Esophagus mucosa (tissue), 1 donor: ENCODE results near the gene XRCC6. TPM values are rescaled to one million over a fixed set of nuclear protein-coding genes. Genes with fewer than 3 reads are reported as not detected.
A peak's percentile ranks its signal among the peaks of the same experiment; 100 is the strongest.

Experiments
- ATAC-seq: fragments of 200-7000 bp; cut with Tn5 transposase; one replicate; pipeline ENCODE4 v1.9.1; 2020
- total RNA-seq: library from RNA; stranded (reverse); gene quantifications from one replicate; pipeline ENCODE4 v1.2.4, GENCODE V29; 2023
- donor health status: DM: yes; HTN: yes; CAD: no.

Gene XRCC6
- total RNA-seq, 1 donor from 2014 or later, result 181 TPM

DNA sequence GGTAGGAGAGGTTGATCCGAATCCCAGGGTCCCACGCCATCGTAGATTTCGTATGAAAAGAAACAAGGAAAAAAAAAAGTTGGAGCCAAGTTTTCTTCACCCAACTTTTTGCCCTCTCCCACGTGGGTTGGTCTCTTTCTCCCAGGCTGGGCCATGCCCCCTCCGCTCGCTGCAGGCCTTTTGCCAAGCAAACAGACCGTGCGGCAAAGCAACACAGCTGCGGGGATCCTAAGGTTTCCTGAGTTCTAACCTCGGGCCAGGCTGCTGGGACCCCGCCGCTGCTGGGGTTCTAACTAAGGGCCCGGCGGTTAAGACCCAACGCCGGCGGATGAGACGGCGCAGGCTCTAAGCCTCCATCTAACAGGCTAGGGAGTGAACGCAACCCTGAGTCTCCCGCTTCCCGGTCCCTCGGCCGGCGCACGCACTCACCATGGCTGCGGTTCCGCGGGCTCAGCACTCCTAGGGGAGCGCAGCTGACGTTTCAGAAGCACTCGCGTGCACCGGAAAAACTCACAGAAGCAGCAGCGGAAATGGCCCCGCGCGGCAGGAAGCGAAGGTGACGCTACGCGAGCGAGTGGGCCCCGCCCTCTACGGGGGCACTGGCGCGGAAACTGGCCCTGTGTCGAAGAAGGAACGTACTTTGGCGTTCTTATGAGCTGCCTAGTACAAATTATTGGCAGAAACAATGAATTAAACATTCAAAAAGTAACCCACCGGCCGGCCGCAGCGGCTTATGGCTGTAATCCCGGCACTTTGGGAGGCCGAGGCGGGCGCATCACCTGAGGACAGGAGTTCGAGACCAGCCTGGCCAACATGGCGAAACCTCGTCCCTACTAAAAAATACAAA is 67.5 kb downstream of the XRCC6 start, which contains the start of gene SNU13:
Gene SNU13 (minus strand): TSS at position 503 of the 847 bp plus-strand sequence. CDS start 71 bp downstream, at position 432.
- peak; percentile 89 for ATAC-seq

DNA sequence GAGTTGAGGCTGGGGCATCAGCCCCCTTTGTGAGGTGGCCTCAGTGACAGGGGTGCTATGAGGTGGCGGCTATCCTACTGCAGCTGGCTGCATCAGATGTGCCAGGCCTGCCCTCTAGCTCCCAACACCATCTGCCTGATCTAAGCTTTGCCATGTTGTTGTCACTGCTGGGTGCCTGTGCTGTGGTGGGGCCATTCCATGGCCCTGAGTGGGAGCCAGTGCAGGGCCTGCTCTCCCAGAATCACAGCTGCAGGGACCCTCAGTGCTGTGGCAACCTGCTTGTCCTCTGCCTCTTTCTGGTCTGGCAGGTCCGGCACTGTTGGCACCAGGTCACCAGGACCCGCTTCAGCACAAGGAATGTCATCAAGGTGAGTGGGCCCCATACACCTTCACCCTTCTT is 69.4 kb downstream of the XRCC6 start:
- peak; percentile 7 for ATAC-seq

DNA sequence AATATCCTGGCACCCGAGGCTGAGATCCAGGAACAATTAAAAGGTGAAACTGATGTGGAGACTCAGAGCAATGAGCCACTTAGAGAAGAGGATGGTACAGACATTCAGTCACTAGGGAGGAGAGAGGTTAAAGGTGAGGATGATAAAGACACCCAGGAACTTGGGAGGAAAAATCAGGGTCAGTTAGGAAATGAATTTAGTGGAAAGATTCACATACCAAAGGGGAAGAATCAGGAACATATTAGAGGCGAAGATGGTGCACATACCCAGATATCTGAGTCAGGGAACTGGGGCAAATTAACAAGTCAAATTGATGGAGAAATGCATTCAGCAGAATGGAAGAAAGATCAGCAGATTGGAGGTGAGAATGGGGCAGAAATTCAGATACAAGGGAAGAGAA is 74.1 kb downstream of the XRCC6 start:
- no peak for ATAC-seq

DNA sequence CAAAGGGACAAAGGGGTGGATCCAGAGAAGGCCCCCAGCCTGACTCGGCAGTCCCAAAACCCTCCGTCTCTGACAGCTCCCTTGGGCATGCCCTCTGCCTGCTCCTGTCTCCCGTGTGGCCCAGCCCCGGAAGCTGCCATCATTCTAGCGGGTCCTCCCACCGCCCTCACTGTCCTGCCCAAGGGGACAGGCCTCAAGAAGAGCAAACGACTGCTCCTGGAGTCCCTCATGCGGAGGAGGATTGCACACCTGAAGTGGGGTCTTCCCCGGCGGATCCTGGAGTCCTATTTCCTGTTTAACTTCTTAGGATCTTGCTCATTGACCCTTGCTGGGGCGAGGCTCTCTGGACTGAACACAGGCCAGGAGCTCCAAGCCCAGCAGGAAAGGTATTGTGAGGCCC is 75.6 kb downstream of the XRCC6 start:
- ATAC-seq, result peak; percentile 35

DNA sequence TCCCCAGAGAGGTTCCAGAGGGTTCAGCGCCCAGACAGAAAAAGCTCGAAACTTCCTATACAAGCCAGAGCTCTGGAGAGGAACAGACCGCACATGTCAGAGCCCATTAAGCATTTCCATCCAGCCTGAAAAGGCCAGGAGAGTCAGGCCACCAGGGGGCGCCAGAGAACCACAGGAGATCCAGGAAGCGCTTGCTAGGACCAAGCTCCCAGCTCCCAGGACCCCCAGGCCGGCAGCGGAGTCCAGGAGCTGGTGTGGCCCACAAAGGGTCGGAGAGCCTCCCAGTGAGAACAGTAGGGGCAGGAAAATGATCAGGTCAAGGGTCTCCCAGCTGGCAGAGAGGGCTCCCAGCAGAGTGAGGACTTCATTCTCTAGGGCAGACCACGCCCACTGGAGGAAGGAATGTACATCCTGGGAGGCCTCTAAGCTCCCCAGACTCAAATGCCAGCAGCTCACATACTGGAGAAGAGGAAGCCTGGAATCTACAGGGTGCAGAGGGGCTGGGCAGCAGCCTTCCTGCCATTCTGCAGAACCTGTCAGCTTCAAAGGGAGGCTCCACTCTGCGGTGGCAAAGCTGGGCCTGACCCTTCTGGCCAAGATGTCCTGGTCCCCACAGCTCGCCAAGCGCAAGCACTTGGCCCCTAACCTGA is 76.2 kb downstream of the XRCC6 start:
- ATAC-seq, result peak; percentile 77

DNA sequence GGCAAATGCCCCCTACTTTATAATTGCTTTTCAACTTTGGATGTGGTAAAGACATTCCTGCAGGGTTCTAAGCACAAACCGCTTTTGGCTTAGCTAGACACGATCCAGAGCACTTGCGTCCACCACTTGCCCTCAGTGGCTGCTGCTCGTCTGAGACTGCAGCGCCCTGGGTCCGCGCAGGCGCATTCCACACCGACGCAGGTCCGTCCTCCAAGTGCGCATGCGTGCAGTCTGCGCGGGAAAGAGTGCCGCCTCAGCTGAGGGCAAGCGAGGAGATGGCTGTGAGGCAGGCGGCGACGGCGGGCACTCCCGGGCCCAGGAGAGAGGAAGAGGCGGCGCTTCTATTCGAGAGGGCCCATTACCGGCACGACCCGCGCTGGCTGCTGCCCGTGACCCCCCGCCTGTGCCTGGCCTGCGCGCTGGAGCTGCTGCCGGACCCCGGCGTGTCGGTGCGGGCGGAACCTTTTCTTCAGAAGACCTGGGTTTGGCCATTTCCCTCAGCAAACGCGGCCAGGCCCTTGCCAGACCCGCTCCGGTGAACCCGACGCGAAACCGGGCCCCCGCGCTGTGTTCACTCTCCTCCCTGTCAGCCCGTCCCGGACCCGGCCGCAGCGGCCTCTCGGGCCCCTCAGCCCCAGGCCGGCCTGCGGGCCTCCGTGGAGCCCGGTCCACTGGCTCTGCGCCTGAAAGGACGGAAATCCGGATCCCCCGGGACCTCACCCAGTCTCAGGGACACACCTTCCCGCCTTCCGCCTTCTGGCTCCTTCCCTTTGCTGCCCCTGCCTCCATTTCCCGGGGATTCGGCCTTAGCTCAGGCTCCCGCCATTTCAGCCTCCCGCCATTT is 78.4 kb downstream of the XRCC6 start, which contains the start of gene MEI1:
Gene MEI1 (plus strand): TSS at position 240 of the 844 bp plus-strand sequence. CDS start 36 bp downstream, at position 276.
- ATAC-seq, result peak; percentile 33

DNA sequence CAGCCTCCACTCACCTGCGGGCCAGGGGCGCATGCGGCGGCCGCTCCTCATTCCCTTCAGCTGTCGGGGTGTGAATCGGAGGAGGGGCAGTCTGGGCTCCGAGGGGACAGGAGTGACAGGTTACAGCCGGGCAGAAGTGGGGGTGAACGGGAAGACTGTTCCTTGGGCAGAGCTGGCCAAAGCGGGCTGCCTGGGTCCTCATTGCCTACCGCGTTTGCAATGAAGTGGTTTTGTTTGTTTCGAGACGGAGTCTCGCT is 78.9 kb downstream of the XRCC6 start:
- no peak for ATAC-seq

DNA sequence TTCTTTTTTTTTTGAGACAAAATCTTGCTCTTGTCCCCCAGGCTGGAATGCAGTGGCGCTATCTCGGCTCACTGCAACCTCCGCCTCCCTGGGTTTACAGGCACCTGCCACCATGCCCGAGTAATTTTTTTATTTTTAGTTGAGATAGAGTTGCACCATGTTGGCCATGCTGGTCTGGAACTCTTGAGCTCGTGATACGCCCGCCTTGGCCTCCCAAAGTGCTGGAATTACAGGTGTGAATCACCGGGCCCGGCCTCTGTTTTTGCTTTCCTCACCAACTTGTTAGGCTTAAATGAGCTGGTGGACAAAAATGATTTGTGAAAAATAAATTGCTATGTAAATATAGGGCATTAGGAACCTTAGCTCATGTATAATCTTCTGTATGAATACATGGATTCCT is 81.7 kb downstream of the XRCC6 start:
- no peak for ATAC-seq

DNA sequence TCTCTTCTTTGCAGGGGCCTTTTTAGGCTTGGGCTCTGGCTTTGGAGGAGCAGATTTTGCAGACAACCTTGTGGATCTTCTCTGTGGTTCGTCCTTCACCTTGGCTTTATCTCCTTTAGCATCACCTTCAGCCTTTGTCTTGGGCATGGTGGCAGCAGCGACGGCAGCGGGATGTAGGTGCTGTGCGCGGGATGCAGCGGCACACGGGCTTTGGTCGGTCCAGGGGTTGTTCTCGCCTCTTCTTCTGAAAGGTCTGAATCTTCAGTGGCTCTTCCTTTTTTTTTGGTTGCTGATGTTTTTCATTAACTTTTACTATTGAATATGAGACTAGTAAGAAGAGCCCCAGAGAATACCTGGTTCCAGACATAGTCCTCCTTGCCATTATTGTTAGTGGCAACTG is 88.2 kb downstream of the XRCC6 start:
- ATAC-seq, result no peak

DNA sequence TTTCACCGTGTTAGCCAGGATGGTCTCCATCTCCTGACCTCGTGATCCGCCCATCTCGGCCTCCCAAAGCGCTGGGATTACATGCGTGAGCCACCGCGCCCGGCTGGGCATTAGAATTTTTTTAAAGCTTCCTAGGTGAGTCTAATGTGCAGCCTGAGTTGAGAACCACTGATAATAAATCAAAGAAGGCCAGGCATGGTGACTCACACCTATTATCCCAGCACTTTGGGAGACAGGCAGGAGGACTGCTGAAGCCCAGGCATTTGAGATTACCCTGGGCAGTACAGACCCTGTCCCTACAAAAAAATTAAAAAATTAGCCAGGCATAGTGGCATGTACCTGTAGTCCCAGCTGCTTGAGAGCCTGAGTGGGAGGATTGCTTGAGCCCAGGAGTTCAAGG is 91.9 kb downstream of the XRCC6 start:
- ATAC-seq, result peak; percentile 49

Other genes with a start within 250 kb of the XRCC6 start
- 12.5 TPM for gene TEF, start 239.4 kb upstream of the XRCC6 start, total RNA-seq
- gene TOB2, start 174.5 kb upstream of the XRCC6 start, total RNA-seq, result 19.6 TPM
- gene PHF5A, start 152.6 kb upstream of the XRCC6 start, total RNA-seq, result 39.2 TPM
- gene ACO2, start 152.2 kb upstream of the XRCC6 start, total RNA-seq, result 66.5 TPM
- gene POLR3H, start 76.8 kb upstream of the XRCC6 start, total RNA-seq, result 27.8 TPM
- 0.08 TPM for gene CSDC2, start 60.3 kb upstream of the XRCC6 start, total RNA-seq
- 30.0 TPM for gene PMM1, start 31.5 kb upstream of the XRCC6 start, total RNA-seq
- 36.7 TPM for gene DESI1, start 252 bp upstream of the XRCC6 start, total RNA-seq
- 105 TPM for gene SNU13, start 67.6 kb downstream of the XRCC6 start, total RNA-seq
- gene MEI1, start 78.2 kb downstream of the XRCC6 start, total RNA-seq, result 1.3 TPM
- 6.9 TPM for gene CCDC134, start 179.4 kb downstream of the XRCC6 start, total RNA-seq
- gene SREBF2, start 211.8 kb downstream of the XRCC6 start, total RNA-seq, result 131 TPM